Measurements from ENCODE around the gene MYLK. TPM values are rescaled to one million over a fixed set of nuclear protein-coding genes. Genes with fewer than 3 reads are reported as not detected.
A peak's percentile ranks its signal among the peaks of the same experiment; 100 is the strongest.

Gene MYLK
- total and polyA plus RNA-seq, 2 of the 4 experiments (the other 2 are of a cell fraction): 299 to 484 TPM

DNA sequence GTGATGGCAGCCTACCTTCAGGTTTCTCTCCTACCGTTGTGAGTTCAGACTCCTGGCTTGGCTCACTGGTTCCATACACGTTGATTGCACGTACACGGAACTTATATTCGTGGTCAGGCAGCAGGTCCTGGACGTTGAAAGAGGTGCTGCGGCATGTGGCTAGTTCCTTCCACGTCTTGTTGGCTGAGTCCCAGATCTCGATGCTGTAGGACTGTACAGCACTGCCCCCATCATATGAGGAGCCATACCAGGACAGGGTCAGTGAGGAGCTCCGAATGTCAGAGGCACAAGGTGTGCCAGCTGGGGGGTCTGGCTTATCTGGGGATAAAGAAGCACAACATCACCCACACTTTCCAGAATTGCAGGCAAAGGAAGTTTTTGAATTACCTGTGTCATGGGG, 227.0 kb downstream of the MYLK start:
- Histone ChIP-seq H4K91ac (ENCODE audit: insufficient read depth, low read depth, low read length) (peak overlapping the region; percentile 49), H2AK5ac (ENCODE audit: low read depth, low read length) (peak overlapping the region; percentile 95; the same call in 1 of the 2 replicates), H2BK20ac (ENCODE audit: low read depth, low read length) (peak overlapping the region; percentile 52), H3K79me1 (ENCODE audit: low read depth in 1 of 2, low read length in 2 of 2) (peaks cover 18 to 70% of the 10 kb centered on the region in 2 experiments), H3K14ac (replicated peaks; ENCODE audit: low read depth, low read length) (peak overlapping the region; percentile 12; the same call in 1 of the 2 replicates), H4K20me1 (ENCODE audit: insufficient read depth, low read length) (no peaks in the 10 kb centered on the region), H2AFZ (replicated peaks; ENCODE audit: low read length, poor library complexity) (no peak overlapping the region), H3K27me3 (ENCODE audit: control insufficient read depth, insufficient read depth, low read length) (no peaks in the 10 kb centered on the region), H4K5ac (ENCODE audit: low read depth, low read length) (0 out of 2 replicates have a peak overlapping the region, but pooled peaks have one; percentile 13), H3K4me2 (ENCODE audit: low read depth, low read length) (no peak overlapping the region), H3K56ac (ENCODE audit: extremely low read depth, insufficient read depth, low read length) (no peak overlapping the region), H3K36me3 (ENCODE audit: control insufficient read depth, insufficient read depth, low read length) (peaks cover 65% of the 10 kb centered on the region), H4K8ac (ENCODE audit: low read depth in 2 of 2, low read length in 2 of 2) (peak overlapping the region in 1 of 2 experiments; percentile 69; a peak in 3 of 4 replicates), H2AK9ac (replicated peaks; ENCODE audit: low read depth, low read length, poor library complexity) (no peak overlapping the region), H2BK120ac (ENCODE audit: low read depth, low read length) (peak overlapping the region; percentile 52), H3K23ac (ENCODE audit: low read depth, low read length) (0 out of 2 replicates have a peak overlapping the region, but pooled peaks have one; percentile 3), H2BK5ac (ENCODE audit: low read depth, low read length, poor library complexity, severe bottlenecking) (no peak overlapping the region), H2BK15ac (ENCODE audit: low read depth, low read length) (peak overlapping the region; percentile 42; the same call in 1 of the 3 replicates), H3K4me3 (ENCODE audit: insufficient read depth, low read depth, low read length) (no peak overlapping the region), H3K4ac (ENCODE audit: low read depth, low read length) (peak overlapping the region; percentile 59), H3K9me3 (ENCODE audit: control insufficient read depth, insufficient read depth, low read length) (no peaks in the 10 kb centered on the region), H3K4me1 (ENCODE audit: control insufficient read depth, insufficient read depth, low read length) (peaks cover 41% of the 10 kb centered on the region), H3K9me1 (ENCODE audit: insufficient read depth, low read length) (peaks cover 42% of the 10 kb centered on the region), H3K27ac (ENCODE audit: insufficient read depth, low read length) (no peak overlapping the region), H3K18ac (ENCODE audit: low read depth, low read length) (peak overlapping the region; percentile 12; the same call in 1 of the 2 replicates), H3K9ac (ENCODE audit: low read depth, low read length) (no peak overlapping the region)
- ChIA-PET CTCF (no interaction called here), POLR2A (ENCODE audit: unreplicated experiment) (no interaction called here)
- dilution Hi-C loops (cut with HindIII; ENCODE audit: low sequenced_read_pairs, unreplicated experiment) (no loop called here), intact Hi-C loops (cut with micrococcal nuclease) (loop anchor here (10.0 kb wide), 1 partner anchor 218 kb away; no protein-coding TSS in a partner anchor), in situ Hi-C loops (cut with MboI; ENCODE audit: low sequenced_read_pairs) (no loop called here)
- WGBS, 2 experiments (ENCODE audit: extremely low coverage in 2 of 2, insufficient read length in 1 of 2): 91% methylated on average over 7 of the region's 10 CpGs; no CpG with 5 or more reads in 1 of the 2 experiments
- no TSS peak for BruUV-seq (replicated peaks)
- DNase-seq (no peak), ATAC-seq (ENCODE audit: low read depth) (no peak)
- TF ChIP-seq, protein P1, sequence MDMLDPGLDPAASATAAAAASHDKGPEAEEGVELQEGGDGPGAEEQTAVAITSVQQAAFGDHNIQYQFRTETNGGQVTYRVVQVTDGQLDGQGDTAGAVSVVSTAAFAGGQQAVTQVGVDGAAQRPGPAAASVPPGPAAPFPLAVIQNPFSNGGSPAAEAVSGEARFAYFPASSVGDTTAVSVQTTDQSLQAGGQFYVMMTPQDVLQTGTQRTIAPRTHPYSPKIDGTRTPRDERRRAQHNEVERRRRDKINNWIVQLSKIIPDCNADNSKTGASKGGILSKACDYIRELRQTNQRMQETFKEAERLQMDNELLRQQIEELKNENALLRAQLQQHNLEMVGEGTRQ (IDR thresholded peaks at IDR 0.05; ENCODE audit: low read depth, low read length): no peak
- TF ChIP-seq POLR2A (IDR thresholded peaks at IDR 0.05; ENCODE audit: low read depth, low read length): no peak
- TF ChIP-seq SMC3 (IDR thresholded peaks at IDR 0.05; ENCODE audit: low read depth, low read length): no peak
- TF ChIP-seq, protein P2, sequence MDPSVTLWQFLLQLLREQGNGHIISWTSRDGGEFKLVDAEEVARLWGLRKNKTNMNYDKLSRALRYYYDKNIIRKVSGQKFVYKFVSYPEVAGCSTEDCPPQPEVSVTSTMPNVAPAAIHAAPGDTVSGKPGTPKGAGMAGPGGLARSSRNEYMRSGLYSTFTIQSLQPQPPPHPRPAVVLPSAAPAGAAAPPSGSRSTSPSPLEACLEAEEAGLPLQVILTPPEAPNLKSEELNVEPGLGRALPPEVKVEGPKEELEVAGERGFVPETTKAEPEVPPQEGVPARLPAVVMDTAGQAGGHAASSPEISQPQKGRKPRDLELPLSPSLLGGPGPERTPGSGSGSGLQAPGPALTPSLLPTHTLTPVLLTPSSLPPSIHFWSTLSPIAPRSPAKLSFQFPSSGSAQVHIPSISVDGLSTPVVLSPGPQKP (IDR thresholded peaks at IDR 0.05; ENCODE audit: borderline replicate concordance, low read depth, low read length): no peak
- no peak for TF ChIP-seq NFE2L2 (IDR thresholded peaks at IDR 0.05; ENCODE audit: low read depth, low read length)
- TF ChIP-seq BHLHE40 (IDR thresholded peaks at IDR 0.05; ENCODE audit: low read depth, low read length): no peak
- TF ChIP-seq CHD1 (IDR thresholded peaks at IDR 0.05; ENCODE audit: low read depth, low read length): no peak

Measured in IMR-90 (cell line).